Bronchial epithelial cell (primary cell): Measurements from ENCODE around the gene MAPKAPK2. TPM values are rescaled to one million over a fixed set of nuclear protein-coding genes. Genes with fewer than 3 reads are reported as not detected.

Source experiments
- DNase-seq: peaks from one replicate; pipeline ENCODE4 v3.0.0-alpha.2; 2010; ENCODE audit warnings: low read depth
- FAIRE-seq: peaks from 2 replicates; lab custom pipeline; 2011; peaks lifted over from hg19 to GRCh38; lab: Jason Lieb, UNC
- H3K27me3 ChIP-seq: 2 replicates; pipeline ENCODE4 v1.5.1; 2011; ENCODE audit warnings: low read length; ENCODE audit not compliant: control insufficient read depth, insufficient read depth
- H3K36me3 ChIP-seq: 2 replicates; pipeline ENCODE4 v1.5.1; 2011; ENCODE audit warnings: low read length; ENCODE audit not compliant: control insufficient read depth, insufficient read depth
- H3K4me3 ChIP-seq: 2 replicates; pipeline ENCODE4 v1.5.1; 2011; ENCODE audit warnings: mild to moderate bottlenecking, low read depth, low read length, control low read depth
- CTCF ChIP-seq: IDR thresholded peaks from 2 replicates; pipeline ENCODE4 v1.5.1; 2011; ENCODE audit warnings: mild to moderate bottlenecking, moderate library complexity, low read length, control low read depth, inconsistent platforms; ENCODE audit not compliant: insufficient read depth, severe bottlenecking
- total RNA-seq: library from RNA; depleted of rRNA; stranded (reverse); fragments of >200 nt; gene quantifications from 2 replicates; pipeline ENCODE4 v1.2.1, GENCODE V29; 2014

MAPKAPK2 gene
- total RNA-seq, 1 donor from 2014 or later = 23.2 TPM

- TF ChIP-seq CTCF = no peak
- no peak for FAIRE-seq
Measured at GRCh38 chr1:206681359-206681758, 3.3 kb upstream of the MAPKAPK2 start.

GRCh38 chr1:206682111-206682510, 2.6 kb upstream of the MAPKAPK2 start:
- Histone ChIP-seq H3K27me3 (no peaks in the 10 kb centered on the region), H3K4me3 (no peak overlapping the region), H3K36me3 (no peaks in the 10 kb centered on the region)
- TF ChIP-seq CTCF = no peak
- DNase-seq (no peak), FAIRE-seq (no peak)

More at GRCh38 chr1:206681359-206681758, 3.3 kb upstream of the MAPKAPK2 start:
- DNase-seq = no peak
- Histone ChIP-seq H3K4me3 (no peak overlapping the region), H3K27me3 (no peaks in the 10 kb centered on the region), H3K36me3 (no peaks in the 10 kb centered on the region)

DNA sequence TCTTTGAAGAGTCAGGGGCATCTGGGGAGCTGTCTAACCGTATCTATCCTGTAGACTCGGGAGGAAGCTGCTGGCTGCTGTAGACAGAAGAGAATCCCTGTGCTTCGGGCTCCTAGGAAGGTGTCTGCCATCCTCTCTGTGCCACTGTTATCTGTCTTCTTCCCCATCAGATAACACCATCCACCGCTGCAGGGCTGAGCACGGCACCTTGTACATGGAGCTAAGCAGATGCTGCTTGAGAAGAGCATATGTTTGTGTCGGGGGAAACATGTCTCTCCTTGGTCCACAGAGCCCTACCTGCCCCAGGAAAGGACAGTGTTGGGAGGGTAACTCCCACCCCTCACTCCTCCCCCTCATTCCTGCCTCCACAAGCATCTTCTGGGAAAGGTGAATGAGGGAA, 1.4 kb upstream of the MAPKAPK2 start:
- Histone ChIP-seq H3K4me3 (no peak overlapping the region), H3K27me3 (no peaks in the 10 kb centered on the region), H3K36me3 (no peaks in the 10 kb centered on the region)
- no peak for TF ChIP-seq CTCF
- DNase-seq (no peak), FAIRE-seq (no peak)

DNA sequence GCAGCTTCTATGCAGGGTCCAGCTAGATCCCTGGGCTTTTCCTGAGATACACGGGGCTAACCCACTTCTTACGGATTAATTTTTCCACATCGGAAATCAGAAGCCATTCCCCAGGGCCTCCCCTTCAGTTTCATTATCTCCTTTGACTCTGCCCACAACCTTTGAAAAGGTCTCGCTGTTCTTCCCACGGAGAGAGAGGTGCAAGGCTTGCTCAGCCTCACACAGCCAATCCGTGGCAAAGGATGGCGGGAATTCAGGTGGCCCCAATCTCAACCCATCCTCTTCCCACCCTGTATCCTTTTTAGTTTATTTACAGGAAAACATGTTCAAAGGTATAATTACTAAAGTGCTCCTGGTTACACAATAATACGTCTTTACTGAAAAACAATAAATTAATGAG, 702 bp upstream of the MAPKAPK2 start:
- H3K36me3 ChIP-seq = no peaks in the 10 kb centered on the region
- H3K4me3 ChIP-seq = no peak overlapping the region
- DNase-seq (no peak), FAIRE-seq (no peak)
- TF ChIP-seq CTCF = no peak
- H3K27me3 ChIP-seq = no peaks in the 10 kb centered on the region

DNA sequence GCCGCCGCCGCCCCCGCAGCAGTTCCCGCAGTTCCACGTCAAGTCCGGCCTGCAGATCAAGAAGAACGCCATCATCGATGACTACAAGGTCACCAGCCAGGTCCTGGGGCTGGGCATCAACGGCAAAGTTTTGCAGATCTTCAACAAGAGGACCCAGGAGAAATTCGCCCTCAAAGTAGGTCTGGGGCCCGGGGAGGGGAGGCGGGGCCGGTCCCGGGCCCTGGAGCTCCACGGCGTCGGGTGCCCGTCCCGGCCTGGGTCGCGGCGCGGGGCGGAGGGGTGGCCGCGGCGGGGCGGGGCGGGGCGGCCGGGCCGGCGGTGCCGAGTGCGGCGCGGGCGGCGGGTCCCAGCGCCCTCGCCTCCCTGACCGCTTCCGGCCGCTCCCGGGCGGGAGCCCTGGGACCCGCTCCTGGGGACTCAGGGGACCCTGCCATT, 646 bp downstream of the MAPKAPK2 start:
- no peak for DNase-seq

More for the DNA sequence above, 646 bp downstream of the MAPKAPK2 start:
- H3K36me3 ChIP-seq = no peaks in the 10 kb centered on the region
- H3K27me3 ChIP-seq = no peaks in the 10 kb centered on the region
- no peak for TF ChIP-seq CTCF
- FAIRE-seq = no peak
- H3K4me3 ChIP-seq = peak overlapping the region; percentile 64
